ENCODE measurements around the gene ARHGAP28. TPM values are rescaled to one million over a fixed set of nuclear protein-coding genes. Genes with fewer than 3 reads are reported as not detected.

The ARHGAP28 gene
- total and polyA plus RNA-seq, 2 of the 13 experiments (the other 11 are each of a cell fraction or from before 2014, with no cell fraction given), result not detected

DNA sequence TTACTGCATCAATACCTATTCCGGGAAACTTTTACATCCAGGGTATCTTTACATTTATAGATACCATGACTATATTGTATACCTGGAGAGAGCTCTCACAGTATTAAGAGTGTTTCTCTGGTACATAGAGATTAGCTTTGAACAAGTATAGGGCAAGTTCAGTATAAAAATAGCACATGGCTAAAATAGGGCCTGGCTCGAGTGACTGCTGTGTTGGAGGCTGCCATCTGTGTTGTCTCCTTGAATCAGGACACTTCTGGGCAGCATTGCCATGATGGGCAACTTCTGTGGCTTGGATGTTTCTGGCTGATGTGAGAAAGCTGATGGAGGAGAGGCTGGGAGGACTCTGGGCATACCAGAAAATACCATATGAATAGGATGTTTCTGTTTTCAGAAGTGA is 18.7 kb downstream of the ARHGAP28 start:
- Histone ChIP-seq H3K27ac (ENCODE audit: extremely low read length, insufficient read depth, low read length) (no peak overlapping the region), H3K27me3 (ENCODE audit: control insufficient read depth in 1 of 2, insufficient read depth in 2 of 2, low read length in 2 of 2) (no peaks in the 10 kb centered on the region), H3K4me2 (ENCODE audit: low read depth, low read length) (no peak overlapping the region), H2AFZ (ENCODE audit: low read length) (no peak overlapping the region), H4K20me1 (ENCODE audit: insufficient read depth, low read length) (no peaks in the 10 kb centered on the region), H3K4me1 (ENCODE audit: insufficient read depth, low read length) (no peaks in the 10 kb centered on the region), H3K4me3 (replicated peaks in 1 of 3; ENCODE audit: insufficient read depth in 1 of 3, low read depth in 2 of 3, low read length in 3 of 3) (no peak overlapping the region), H3K79me2 (ENCODE audit: insufficient read depth, low read length) (no peaks in the 10 kb centered on the region), H3K36me3 (replicated peaks in 1 of 2; ENCODE audit: control insufficient read depth in 1 of 2, insufficient read depth in 2 of 2, low read length in 2 of 2) (no peaks in the 10 kb centered on the region), H3K9me3 (ENCODE audit: low read length) (no peaks in the 10 kb centered on the region), H3K9ac (ENCODE audit: insufficient read depth, low read depth, low read length) (no peak overlapping the region)
- 41% methylated on average over 2 of the region's 2 CpGs for WGBS (ENCODE audit: low lambda C conversion rate)
- DNase-seq (ENCODE audit: low spot score) (no peak), FAIRE-seq (no peak), ATAC-seq (no peak)
- intact Hi-C loops (cut with micrococcal nuclease; ENCODE audit: unreplicated experiment), result no loop called here
- ChIA-PET CTCF (ENCODE audit: low intra/inter-chr PET ratio, low total read pairs) (no interaction called here), POLR2A (no interaction called here)
- BruUV-seq (replicated peaks), result no TSS peak
- TF ChIP-seq, protein P1, sequence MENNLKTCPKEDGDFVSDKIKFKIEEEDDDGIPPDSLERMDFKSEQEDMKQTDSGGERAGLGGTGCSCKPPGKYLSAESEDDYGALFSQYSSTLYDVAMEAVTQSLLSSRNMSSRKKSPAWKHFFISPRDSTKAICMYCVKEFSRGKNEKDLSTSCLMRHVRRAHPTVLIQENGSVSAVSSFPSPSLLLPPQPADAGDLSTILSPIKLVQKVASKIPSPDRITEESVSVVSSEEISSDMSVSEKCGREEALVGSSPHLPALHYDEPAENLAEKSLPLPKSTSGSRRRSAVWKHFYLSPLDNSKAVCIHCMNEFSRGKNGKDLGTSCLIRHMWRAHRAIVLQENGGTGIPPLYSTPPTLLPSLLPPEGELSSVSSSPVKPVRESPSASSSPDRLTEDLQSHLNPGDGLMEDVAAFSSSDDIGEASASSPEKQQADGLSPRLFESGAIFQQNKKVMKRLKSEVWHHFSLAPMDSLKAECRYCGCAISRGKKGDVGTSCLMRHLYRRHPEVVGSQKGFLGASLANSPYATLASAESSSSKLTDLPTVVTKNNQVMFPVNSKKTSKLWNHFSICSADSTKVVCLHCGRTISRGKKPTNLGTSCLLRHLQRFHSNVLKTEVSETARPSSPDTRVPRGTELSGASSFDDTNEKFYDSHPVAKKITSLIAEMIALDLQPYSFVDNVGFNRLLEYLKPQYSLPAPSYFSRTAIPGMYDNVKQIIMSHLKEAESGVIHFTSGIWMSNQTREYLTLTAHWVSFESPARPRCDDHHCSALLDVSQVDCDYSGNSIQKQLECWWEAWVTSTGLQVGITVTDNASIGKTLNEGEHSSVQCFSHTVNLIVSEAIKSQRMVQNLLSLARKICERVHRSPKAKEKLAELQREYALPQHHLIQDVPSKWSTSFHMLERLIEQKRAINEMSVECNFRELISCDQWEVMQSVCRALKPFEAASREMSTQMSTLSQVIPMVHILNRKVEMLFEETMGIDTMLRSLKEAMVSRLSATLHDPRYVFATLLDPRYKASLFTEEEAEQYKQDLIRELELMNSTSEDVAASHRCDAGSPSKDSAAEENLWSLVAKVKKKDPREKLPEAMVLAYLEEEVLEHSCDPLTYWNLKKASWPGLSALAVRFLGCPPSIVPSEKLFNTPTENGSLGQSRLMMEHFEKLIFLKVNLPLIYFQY (CRISPR knock-in tag; IDR thresholded peaks at IDR 0.05; ENCODE audit: borderline replicate concordance), result no peak
- no peak for TF ChIP-seq ZC3H4 (CRISPR knock-in tag; IDR thresholded peaks at IDR 0.05; ENCODE audit: borderline replicate concordance)
- no peak for TF ChIP-seq ZC3H13 (CRISPR knock-in tag; IDR thresholded peaks at IDR 0.05)
- no peak for TF ChIP-seq NFYB (CRISPR knock-in tag; IDR thresholded peaks at IDR 0.05)
- TF ChIP-seq JUN (CRISPR knock-in tag; IDR thresholded peaks at IDR 0.05), result no peak
- TF ChIP-seq RNF219 (CRISPR knock-in tag; IDR thresholded peaks at IDR 0.05), result no peak
- no peak for TF ChIP-seq GZF1 (CRISPR knock-in tag; IDR thresholded peaks at IDR 0.05)
- TF ChIP-seq ZNF670 (CRISPR knock-in tag; IDR thresholded peaks at IDR 0.05; ENCODE audit: borderline replicate concordance), result no peak
- no peak for TF ChIP-seq POGZ (CRISPR knock-in tag; IDR thresholded peaks at IDR 0.05)
- in situ Hi-C loops (cut with HindIII; ENCODE audit: extremely low pct_ligation_motif_present, low pct_unique_long_range_greater_than_20kb), result no loop called here

Measured in HepG2 (cell line).